Stimulated activated CD8-positive, alpha-beta memory T cell treated with anti-CD3 and anti-CD28 coated beads, Interleukin-15, amount 100 ng/mL, for 4 hours (primary cell): ENCODE results near the gene NVL.

ENCODE experiments used
- DNase-seq, 2 donors: peaks; one replicate each; pipeline ENCODE4 v3.0.0-alpha.2; 2020; ENCODE audit warnings: low read depth in 2 of 2

The NVL gene

GRCh38 chr1:224198572-224198971 lies 131.4 kb downstream of the NVL start:
- DNase-seq, result no peak

GRCh38 chr1:224196813-224197600 lies 133.0 kb downstream of the NVL start:
- no peak for DNase-seq

- DNase-seq, result no peak
Observed at GRCh38 chr1:224193319-224193966, 136.5 kb downstream of the NVL start.

- DNase-seq, result no peak
Observed at GRCh38 chr1:224192082-224192788, 137.7 kb downstream of the NVL start.

- no peak for DNase-seq
Observed at GRCh38 chr1:224189561-224189960, 140.4 kb downstream of the NVL start.

- no peak for DNase-seq
Observed at GRCh38 chr1:224188286-224188685, 141.7 kb downstream of the NVL start.

GRCh38 chr1:224185208-224185607 lies 144.8 kb downstream of the NVL start:
- DNase-seq, result no peak

GRCh38 chr1:224183591-224184312 lies 146.2 kb downstream of the NVL start:
- peak; percentile 18 to 50 for DNase-seq

GRCh38 chr1:224182866-224183590 lies 146.9 kb downstream of the NVL start, which contains the start of gene DEGS1:
Gene DEGS1 (plus strand): TSS chr1:224183240. CDS start chr1:224183337, 97 bp downstream.
- DNase-seq, result peak; percentile 58 to 73

- DNase-seq, result no peak
Observed at GRCh38 chr1:224182057-224182865, 147.7 kb downstream of the NVL start.

- no peak for DNase-seq
Observed at GRCh38 chr1:224181453-224181810, 148.5 kb downstream of the NVL start.

GRCh38 chr1:224180783-224181452 lies 149.1 kb downstream of the NVL start:
- no peak for DNase-seq

- DNase-seq, result no peak
Observed at GRCh38 chr1:224178894-224179293, 151.1 kb downstream of the NVL start.

- DNase-seq, result no peak
Observed at GRCh38 chr1:224177356-224177999, 152.5 kb downstream of the NVL start.
